UCSD-AML1 (cell line): ENCODE data around the gene RAD51.

ENCODE experiments used
- DNase-seq: peaks from one replicate; lab custom pipeline; 2025; ENCODE audit not compliant: unreplicated experiment; lab: John Stamatoyannopoulos, UW

The RAD51 gene

GRCh38 chr15:40721701-40722100 is 26.7 kb downstream of the RAD51 start:
- DNase-seq: no peak

- DNase-seq: no peak
Observed at GRCh38 chr15:40722354-40722753, 27.4 kb downstream of the RAD51 start.

GRCh38 chr15:40722934-40723333 is 28.0 kb downstream of the RAD51 start:
- DNase-seq: no peak

GRCh38 chr15:40723919-40724318 is 28.9 kb downstream of the RAD51 start:
- DNase-seq: no peak

GRCh38 chr15:40731034-40731433 is 36.1 kb downstream of the RAD51 start:
- no peak for DNase-seq

- DNase-seq: no peak
Observed at GRCh38 chr15:40736575-40736974, 41.6 kb downstream of the RAD51 start.

- DNase-seq: no peak
Observed at GRCh38 chr15:40737048-40737447, 42.1 kb downstream of the RAD51 start.

- no peak for DNase-seq
Observed at GRCh38 chr15:40739047-40739446, 44.1 kb downstream of the RAD51 start.

GRCh38 chr15:40739854-40740253 is 44.9 kb downstream of the RAD51 start:
- DNase-seq: no peak

- DNase-seq: no peak
Observed at GRCh38 chr15:40743485-40743901, 48.5 kb downstream of the RAD51 start.

- DNase-seq: no peak
Observed at GRCh38 chr15:40743921-40744814, 49.2 kb downstream of the RAD51 start.

- no peak for DNase-seq
Observed at GRCh38 chr15:40744815-40745152, 49.8 kb downstream of the RAD51 start.

- no peak for DNase-seq
Observed at GRCh38 chr15:40746916-40747418, 52.0 kb downstream of the RAD51 start.

GRCh38 chr15:40747685-40748631 is 53.0 kb downstream of the RAD51 start:
- no peak for DNase-seq

GRCh38 chr15:40749151-40749630 is 54.2 kb downstream of the RAD51 start:
- DNase-seq: no peak

GRCh38 chr15:40750885-40751284 is 55.9 kb downstream of the RAD51 start:
- DNase-seq: no peak

- no peak for DNase-seq
Observed at GRCh38 chr15:40751745-40752144, 56.8 kb downstream of the RAD51 start.

- DNase-seq: no peak
Observed at GRCh38 chr15:40754574-40754882, 59.6 kb downstream of the RAD51 start.

- DNase-seq: peak; percentile 94
Observed at GRCh38 chr15:40754883-40755811, 60.2 kb downstream of the RAD51 start, which contains the start of gene RMDN3. TSS of gene RMDN3 (minus strand) at chr15:40755254. CDS start at chr15:40754783, 471 bp downstream.

- DNase-seq: no peak
Observed at GRCh38 chr15:40755812-40756208, 60.8 kb downstream of the RAD51 start.
